Epidermal melanocyte (primary cell): ENCODE results near the gene AHI1.

Experiments
- DNase-seq: peaks from one replicate; pipeline ENCODE4 v3.0.0; 2011; ENCODE audit warnings: low spot score; ENCODE audit not compliant: insufficient read length

The AHI1 gene

GRCh38 chr6:135304883-135305282 is 192.7 kb downstream of the AHI1 start:
- DNase-seq = no peak

- DNase-seq = no peak
Measured at GRCh38 chr6:135301304-135301703, 196.2 kb downstream of the AHI1 start.

GRCh38 chr6:135300576-135300975 is 197.0 kb downstream of the AHI1 start:
- DNase-seq = no peak

GRCh38 chr6:135299256-135299655 is 198.3 kb downstream of the AHI1 start:
- no peak for DNase-seq

- DNase-seq = no peak
Measured at GRCh38 chr6:135298455-135298854, 199.1 kb downstream of the AHI1 start.

- no peak for DNase-seq
Measured at GRCh38 chr6:135296715-135297114, 200.8 kb downstream of the AHI1 start.

- DNase-seq = no peak
Measured at GRCh38 chr6:135295085-135295484, 202.5 kb downstream of the AHI1 start.

GRCh38 chr6:135291288-135292076 is 206.1 kb downstream of the AHI1 start:
- no peak for DNase-seq

GRCh38 chr6:135289816-135290215 is 207.7 kb downstream of the AHI1 start:
- no peak for DNase-seq

GRCh38 chr6:135286962-135287538 is 210.5 kb downstream of the AHI1 start:
- DNase-seq = no peak

- no peak for DNase-seq
Measured at GRCh38 chr6:135285165-135285564, 212.4 kb downstream of the AHI1 start.

- no peak for DNase-seq
Measured at GRCh38 chr6:135283926-135284325, 213.6 kb downstream of the AHI1 start.

- no peak for DNase-seq
Measured at GRCh38 chr6:135282395-135282794, 215.1 kb downstream of the AHI1 start.

GRCh38 chr6:135281964-135282363 is 215.6 kb downstream of the AHI1 start:
- DNase-seq = no peak

GRCh38 chr6:135281227-135281626 is 216.3 kb downstream of the AHI1 start:
- no peak for DNase-seq

- no peak for DNase-seq
Measured at GRCh38 chr6:135280375-135281136, 217.0 kb downstream of the AHI1 start.

- no peak for DNase-seq
Measured at GRCh38 chr6:135277422-135277821, 220.1 kb downstream of the AHI1 start.

GRCh38 chr6:135274561-135275293 is 222.8 kb downstream of the AHI1 start:
- no peak for DNase-seq

- no peak for DNase-seq
Measured at GRCh38 chr6:135271626-135272025, 225.9 kb downstream of the AHI1 start.

- no peak for DNase-seq
Measured at GRCh38 chr6:135270676-135271536, 226.6 kb downstream of the AHI1 start.

- no peak for DNase-seq
Measured at GRCh38 chr6:135269481-135269891, 228.1 kb downstream of the AHI1 start.
